ENCODE measurements around the gene RPS5. TPM values are rescaled to one million over a fixed set of nuclear protein-coding genes. Genes with fewer than 3 reads are reported as not detected.
A peak's percentile ranks its signal among the peaks of the same experiment; 100 is the strongest.

Gene RPS5
- total RNA-seq, 2 donors from 2014 or later = 1,184 to 2,289 TPM

- intact Hi-C loops (cut with DNase I) = no loop called here
These were observed 1.0 kb upstream of the RPS5 start for GRCh38 chr19:58385891-58386575.

DNA sequence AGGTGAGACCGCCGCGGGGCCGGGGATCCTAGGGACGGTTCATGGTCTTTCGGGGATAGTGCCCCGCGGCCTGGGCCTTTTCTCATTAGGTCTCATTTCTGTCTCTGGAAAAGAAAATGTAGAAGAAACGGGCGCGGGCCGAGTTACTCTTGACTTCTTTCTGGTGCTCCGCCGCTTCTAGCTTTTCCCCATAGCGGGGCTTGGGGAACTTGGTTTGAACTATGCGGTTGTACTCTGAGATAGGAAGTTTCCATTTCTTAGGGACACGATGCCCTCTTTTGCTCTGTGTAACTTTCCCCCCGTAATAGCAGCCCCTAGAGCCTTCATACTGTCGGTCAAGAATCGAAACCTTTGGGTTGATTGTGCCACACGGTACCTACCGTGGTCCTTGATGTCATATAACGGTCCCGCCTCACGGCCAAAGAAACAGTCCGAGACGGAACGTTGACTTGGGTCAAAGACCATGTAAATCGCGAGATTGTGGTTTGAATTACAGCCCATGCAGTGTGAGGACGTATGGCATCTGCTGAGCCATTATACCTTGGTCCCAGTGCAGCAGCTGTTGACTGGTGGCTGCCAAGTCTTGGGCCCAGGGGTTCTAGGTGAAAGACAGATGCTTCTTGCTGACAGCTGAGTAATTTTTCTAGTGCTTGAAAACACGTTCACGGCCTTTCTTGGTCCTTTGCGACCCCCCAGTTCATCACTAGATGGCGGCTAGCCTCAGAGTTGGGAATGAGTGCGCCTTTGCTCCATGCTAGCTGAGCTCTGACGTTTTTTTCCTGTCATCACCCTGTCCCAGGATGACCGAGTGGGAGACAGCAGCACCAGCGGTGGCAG is 487 bp downstream of the RPS5 start:
- TF ChIP-seq POLR2A (IDR thresholded peaks at IDR 0.05) (no peak), POLR2AphosphoS5 (IDR thresholded peaks at IDR 0.05) (no peak)
- TF ChIP-seq, protein P1, sequence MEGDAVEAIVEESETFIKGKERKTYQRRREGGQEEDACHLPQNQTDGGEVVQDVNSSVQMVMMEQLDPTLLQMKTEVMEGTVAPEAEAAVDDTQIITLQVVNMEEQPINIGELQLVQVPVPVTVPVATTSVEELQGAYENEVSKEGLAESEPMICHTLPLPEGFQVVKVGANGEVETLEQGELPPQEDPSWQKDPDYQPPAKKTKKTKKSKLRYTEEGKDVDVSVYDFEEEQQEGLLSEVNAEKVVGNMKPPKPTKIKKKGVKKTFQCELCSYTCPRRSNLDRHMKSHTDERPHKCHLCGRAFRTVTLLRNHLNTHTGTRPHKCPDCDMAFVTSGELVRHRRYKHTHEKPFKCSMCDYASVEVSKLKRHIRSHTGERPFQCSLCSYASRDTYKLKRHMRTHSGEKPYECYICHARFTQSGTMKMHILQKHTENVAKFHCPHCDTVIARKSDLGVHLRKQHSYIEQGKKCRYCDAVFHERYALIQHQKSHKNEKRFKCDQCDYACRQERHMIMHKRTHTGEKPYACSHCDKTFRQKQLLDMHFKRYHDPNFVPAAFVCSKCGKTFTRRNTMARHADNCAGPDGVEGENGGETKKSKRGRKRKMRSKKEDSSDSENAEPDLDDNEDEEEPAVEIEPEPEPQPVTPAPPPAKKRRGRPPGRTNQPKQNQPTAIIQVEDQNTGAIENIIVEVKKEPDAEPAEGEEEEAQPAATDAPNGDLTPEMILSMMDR (IDR thresholded peaks at IDR 0.05) = no peak

More at GRCh38 chr19:58385891-58386575, 1.0 kb upstream of the RPS5 start:
- no peaks in the 10 kb centered on the region for H3K36me3 ChIP-seq
- H3K27me3 ChIP-seq (replicated peaks; ENCODE audit: insufficient read depth) = no peaks in the 10 kb centered on the region
- H3K9me3 ChIP-seq = no peaks in the 10 kb centered on the region
- WGBS = 9% methylated on average over 21 of the region's 36 CpGs
- H3K4me1 ChIP-seq (replicated peaks) = peaks cover 12% of the 10 kb centered on the region
- DNase-seq (ENCODE audit: low spot score) = no peak
- no peak for TF ChIP-seq POLR2A (IDR thresholded peaks at IDR 0.05)
- H3K27ac ChIP-seq = peak overlapping the region; percentile 92 to 94
- H3K4me3 ChIP-seq = peak overlapping the region; percentile 53 to 67

GRCh38 chr19:58388175-58388526 is 1.1 kb downstream of the RPS5 start:
- no peak overlapping the region for H3K27ac ChIP-seq
- H3K36me3 ChIP-seq = peaks cover 3 to 6% of the 10 kb centered on the region in 2 donors
- intact Hi-C loops (cut with DNase I) = no loop called here
- H3K4me3 ChIP-seq = peak overlapping the region in 1 of 2 donors; percentile 67
- WGBS = 84% methylated on average over 3 of the region's 3 CpGs
- TF ChIP-seq POLR2AphosphoS5 (IDR thresholded peaks at IDR 0.05) (no peak), POLR2A (IDR thresholded peaks at IDR 0.05) (no peak)
- TF ChIP-seq, protein P1 (IDR thresholded peaks at IDR 0.05) = no peak
- H3K9me3 ChIP-seq = no peaks in the 10 kb centered on the region
- no peak for DNase-seq (ENCODE audit: low spot score)
- no peaks in the 10 kb centered on the region for H3K27me3 ChIP-seq (replicated peaks; ENCODE audit: insufficient read depth)
- H3K4me1 ChIP-seq (replicated peaks) = peaks cover 7% of the 10 kb centered on the region

More for the DNA sequence above, 487 bp downstream of the RPS5 start:
- H3K4me1 ChIP-seq (replicated peaks) = peaks cover 7% of the 10 kb centered on the region
- no peak for DNase-seq (ENCODE audit: low spot score)
- H3K27ac ChIP-seq = peak overlapping the region; percentile 92 to 94
- intact Hi-C loops (cut with DNase I) = no loop called here
- no peaks in the 10 kb centered on the region for H3K9me3 ChIP-seq
- 8% methylated on average over 39 of the region's 39 CpGs for WGBS
- H3K4me3 ChIP-seq = peak overlapping the region; percentile 53 to 67
- H3K36me3 ChIP-seq = peaks cover 0 to under 1% of the 10 kb centered on the region in 2 donors
- H3K27me3 ChIP-seq (replicated peaks; ENCODE audit: insufficient read depth) = no peaks in the 10 kb centered on the region

- WGBS = 91% methylated on average over 26 of the region's 26 CpGs
- Histone ChIP-seq H3K4me1 (replicated peaks) (no peaks in the 10 kb centered on the region), H3K36me3 (peaks cover 12 to 22% of the 10 kb centered on the region in 2 donors), H3K27me3 (replicated peaks; ENCODE audit: insufficient read depth) (no peaks in the 10 kb centered on the region), H3K9me3 (no peaks in the 10 kb centered on the region), H3K27ac (no peak overlapping the region), H3K4me3 (no peak overlapping the region)
- intact Hi-C loops (cut with DNase I) = no loop called here
- TF ChIP-seq, protein P1 (IDR thresholded peaks at IDR 0.05) = no peak
- TF ChIP-seq POLR2AphosphoS5 (IDR thresholded peaks at IDR 0.05) = no peak
- TF ChIP-seq POLR2A (IDR thresholded peaks at IDR 0.05) = no peak
- DNase-seq (ENCODE audit: low spot score) = no peak
These were observed 6.1 kb downstream of the RPS5 start for GRCh38 chr19:58392945-58393724.

GRCh38 chr19:58393725-58394033 is 6.6 kb downstream of the RPS5 start:
- TF ChIP-seq POLR2A (IDR thresholded peaks at IDR 0.05) (no peak), POLR2AphosphoS5 (IDR thresholded peaks at IDR 0.05) (no peak)
- TF ChIP-seq, protein P1 (IDR thresholded peaks at IDR 0.05) = no peak
- 80% methylated on average over 4 of the region's 4 CpGs for WGBS
- DNase-seq (ENCODE audit: low spot score) = no peak
- Histone ChIP-seq H3K4me1 (replicated peaks) (no peaks in the 10 kb centered on the region), H3K27ac (no peak overlapping the region), H3K27me3 (replicated peaks; ENCODE audit: insufficient read depth) (no peaks in the 10 kb centered on the region), H3K9me3 (no peaks in the 10 kb centered on the region), H3K36me3 (peaks cover 12 to 22% of the 10 kb centered on the region in 2 donors), H3K4me3 (no peak overlapping the region)
- intact Hi-C loops (cut with DNase I) = no loop called here

Data from prostate gland (tissue), 2 donors.